H9 (cell line): Measurements from ENCODE around the gene SOBP. TPM values are rescaled to one million over a fixed set of nuclear protein-coding genes. Genes with fewer than 3 reads are reported as not detected.

Experiments
- DNase-seq: peaks from one replicate; pipeline ENCODE4 v3.0.0-alpha.2; 2017
- H2AFZ ChIP-seq: one replicate; pipeline ENCODE4 v1.6.1; 2013; ENCODE audit warnings: mild to moderate bottlenecking, low read length, control low read depth, moderate library complexity
- H2AK5ac ChIP-seq: 2 replicates; pipeline ENCODE4 v1.6.1; 2013; ENCODE audit warnings: low read length, control low read depth, mixed read lengths; ENCODE audit not compliant: insufficient read length
- H2BK120ac ChIP-seq: one replicate; pipeline ENCODE4 v1.6.1; 2013; ENCODE audit warnings: low read depth, mild to moderate bottlenecking, low read length, control low read depth, inconsistent platforms; ENCODE audit not compliant: poor library complexity, severe bottlenecking
- H2BK12ac ChIP-seq: 2 replicates; pipeline ENCODE4 v1.6.1; 2013; ENCODE audit warnings: low read length, control low read depth, mixed read lengths, low read depth; ENCODE audit not compliant: insufficient read length
- H2BK15ac ChIP-seq: 2 replicates; pipeline ENCODE4 v1.6.1; 2013; ENCODE audit warnings: low read depth, low read length, control low read depth
- H2BK20ac ChIP-seq: one replicate; pipeline ENCODE4 v1.6.1; 2013; ENCODE audit warnings: low read depth, mild to moderate bottlenecking, low read length, control low read depth, inconsistent platforms; ENCODE audit not compliant: poor library complexity, severe bottlenecking
- H2BK5ac ChIP-seq: 2 replicates; pipeline ENCODE4 v1.6.1; 2013; ENCODE audit warnings: low read length, control low read depth, mixed read lengths; ENCODE audit not compliant: insufficient read length
- H3K14ac ChIP-seq: 2 replicates; pipeline ENCODE4 v1.6.1; 2013; ENCODE audit warnings: low read length, control low read depth; ENCODE audit not compliant: insufficient read depth
- H3K18ac ChIP-seq: 2 replicates; pipeline ENCODE4 v1.6.1; 2013; ENCODE audit warnings: low read depth, mild to moderate bottlenecking, mixed read lengths, low read length, control low read depth; ENCODE audit not compliant: insufficient read length
- H3K23ac ChIP-seq: 2 replicates; pipeline ENCODE4 v1.6.1; 2013; ENCODE audit warnings: low read length, control low read depth, mixed read lengths, low read depth; ENCODE audit not compliant: insufficient read length
- H3K23me2 ChIP-seq: 2 replicates; pipeline ENCODE4 v1.6.1; 2013; ENCODE audit warnings: low read depth, mild to moderate bottlenecking, mixed read lengths, low read length, control low read depth; ENCODE audit not compliant: insufficient read length, poor library complexity, severe bottlenecking
- H3K27ac ChIP-seq: 2 replicates; pipeline ENCODE4 v1.5.1; 2013; ENCODE audit warnings: low read length, control low read depth, mixed read lengths, low read depth; ENCODE audit not compliant: insufficient read length
- H3K27me3 ChIP-seq: 2 replicates; pipeline ENCODE4 v1.6.1; 2013; ENCODE audit warnings: low read length, control low read depth, inconsistent platforms; ENCODE audit not compliant: insufficient read depth
- H3K4ac ChIP-seq: 2 replicates; pipeline ENCODE4 v1.6.1; 2013; ENCODE audit warnings: low read depth, mild to moderate bottlenecking, control low read depth, inconsistent platforms, low read length, moderate library complexity
- H3K4me1 ChIP-seq: 2 replicates; pipeline ENCODE4 v1.6.1; 2013; ENCODE audit warnings: low read length, control low read depth, inconsistent platforms; ENCODE audit not compliant: insufficient read depth
- H3K4me2 ChIP-seq: 2 replicates; pipeline ENCODE4 v1.6.1; 2013; ENCODE audit warnings: low read length, control low read depth, mixed read lengths; ENCODE audit not compliant: insufficient read length, insufficient read depth
- H3K56ac ChIP-seq: 2 replicates; pipeline ENCODE4 v1.6.1; 2013; ENCODE audit warnings: low read depth, mild to moderate bottlenecking, mixed read lengths, low read length, control low read depth; ENCODE audit not compliant: insufficient read length
- H3K79me1 ChIP-seq: 2 replicates; pipeline ENCODE4 v1.6.1; 2013; ENCODE audit warnings: low read depth, mild to moderate bottlenecking, moderate library complexity, low read length, control low read depth, inconsistent platforms; ENCODE audit not compliant: insufficient read depth, poor library complexity, severe bottlenecking
- H3K79me2 ChIP-seq: 2 replicates; pipeline ENCODE4 v1.6.1; 2013; ENCODE audit warnings: low read length, control low read depth, inconsistent platforms; ENCODE audit not compliant: insufficient read depth
- H3K9ac ChIP-seq: 2 replicates; pipeline ENCODE4 v1.6.1; 2013; ENCODE audit warnings: low read length, control low read depth, mixed read lengths; ENCODE audit not compliant: insufficient read length; ENCODE audit errors: extremely low read depth
- H3K9me3 ChIP-seq: one replicate; pipeline ENCODE4 v1.6.1; 2013; ENCODE audit warnings: low read depth, low read length, inconsistent platforms; ENCODE audit not compliant: control insufficient read depth
- H3T11ph ChIP-seq: one replicate; pipeline ENCODE4 v1.6.1; 2013; ENCODE audit warnings: mild to moderate bottlenecking, low read length, control low read depth, inconsistent platforms
- H4K20me1 ChIP-seq: one replicate; pipeline ENCODE4 v1.6.1; 2013; ENCODE audit not compliant: control insufficient read depth, insufficient read length, insufficient read depth
- H4K5ac ChIP-seq: 2 replicates; pipeline ENCODE4 v1.6.1; 2013; ENCODE audit warnings: low read depth, mild to moderate bottlenecking, mixed read lengths, low read length, control low read depth; ENCODE audit not compliant: insufficient read length
- H4K8ac ChIP-seq: replicated peaks from 2 replicates; pipeline ENCODE4 v1.6.1; 2013; ENCODE audit warnings: low read length, control low read depth, mixed read lengths, low read depth; ENCODE audit not compliant: insufficient read length
- H4K91ac ChIP-seq: 2 replicates; pipeline ENCODE4 v1.6.1; 2013; ENCODE audit warnings: low read depth, mild to moderate bottlenecking, moderate library complexity, mixed read lengths, low read length, control low read depth; ENCODE audit not compliant: insufficient read length
- H3K27ac Mint-ChIP-seq, 3 experiments: 2 replicates in 2 of 3; 3 replicates in 1 of 3; pipeline ENCODE4 v1.8.0; 2020 to 2021; ENCODE audit warnings: mixed read lengths in 3 of 3, mild to moderate bottlenecking in 1 of 3, moderate library complexity in 1 of 3
- H3K27me3 Mint-ChIP-seq: 2 replicates; pipeline ENCODE4 v1.8.0; 2021; ENCODE audit warnings: low read depth, mild to moderate bottlenecking, moderate library complexity, mixed read lengths
- H3K36me3 Mint-ChIP-seq, 3 experiments: 2 replicates in 2 of 3; 3 replicates in 1 of 3; pipeline ENCODE4 v1.8.0; 2020 to 2021; ENCODE audit warnings: low read depth in 3 of 3, mixed read lengths in 3 of 3; ENCODE audit not compliant: insufficient read depth in 1 of 3
- H3K4me1 Mint-ChIP-seq, 2 experiments: 2 replicates each; pipeline ENCODE4 v1.8.0; 2020; ENCODE audit warnings: mixed read lengths in 2 of 2
- H3K4me3 Mint-ChIP-seq, 2 experiments: 2 replicates in 1 of 2; 3 replicates in 1 of 2; pipeline ENCODE4 v1.8.0; 2020 to 2021; ENCODE audit warnings: mild to moderate bottlenecking in 2 of 2, mixed read lengths in 2 of 2, moderate library complexity in 1 of 2
- H3K9me3 Mint-ChIP-seq, 2 experiments: 2 replicates in 1 of 2; 3 replicates in 1 of 2; pipeline ENCODE4 v1.8.0; 2020; ENCODE audit warnings: mild to moderate bottlenecking in 2 of 2, mixed read lengths in 2 of 2, moderate library complexity in 1 of 2
- WGBS: extraction: QIAGEN DNeasy Blood & Tissue Kit; methylation state at CpG from one replicate; pipeline ENCODE4 v1.1.7; 2013; ENCODE audit warnings: missing lambda C conversion rate, low lambda C conversion rate, mixed read lengths; ENCODE audit not compliant: insufficient read length; ENCODE audit errors: extremely low coverage; 5-methylcytosine and 5-hydroxymethylcytosine counted together
- total RNA-seq: library from RNA; stranded (reverse); gene quantifications from 2 replicates; pipeline ENCODE4 v1.2.1, GENCODE V29; 2021
- TF ChIP-seq, protein P1 (sequence below): fragments of 200-600 bp; sonication (generic); conservative IDR thresholded peaks from 3 replicates; pipeline ENCODE4 v1.8.0; 2021; ENCODE audit warnings: antibody characterized with exemption, mild to moderate bottlenecking

Gene SOBP
- total RNA-seq, 1 experiment from 2014 or later, result 4.3 TPM

DNA sequence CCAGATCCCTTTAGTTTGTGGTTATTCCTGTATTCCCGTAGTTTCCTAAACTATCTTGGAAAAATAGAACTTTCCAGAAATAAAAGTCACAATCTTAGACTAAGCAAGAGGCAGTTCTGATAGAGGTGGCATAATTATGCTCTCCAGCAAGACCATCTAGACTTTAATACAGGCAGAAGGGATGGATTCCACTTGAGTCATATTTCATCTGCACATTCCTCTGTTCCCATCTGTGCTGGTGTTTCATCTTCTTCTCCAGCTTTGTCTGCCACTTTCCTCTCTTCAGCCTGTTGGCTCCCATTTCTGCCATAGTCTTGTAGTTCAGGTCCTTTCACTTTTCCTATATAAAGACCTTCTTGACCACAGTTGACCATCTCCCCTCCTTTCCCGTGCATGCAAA is 102.9 kb downstream of the SOBP start:
- H3K9ac ChIP-seq, result no peak overlapping the region
- no peak overlapping the region for H3T11ph ChIP-seq
- H3K27ac ChIP-seq, result no peak overlapping the region
- no peak overlapping the region for H2BK5ac ChIP-seq
- no peaks in the 10 kb centered on the region for H3K4me1 ChIP-seq
- no peak for DNase-seq
- WGBS, result no CpG with 5 or more reads among the region's 2 CpGs
- no peak overlapping the region for H2BK12ac ChIP-seq
- no peak overlapping the region for H3K23ac ChIP-seq
- no peak overlapping the region for H3K27ac Mint-ChIP-seq
- H2BK15ac ChIP-seq, result no peak overlapping the region
- no peak overlapping the region for H2BK120ac ChIP-seq
- no peaks in the 10 kb centered on the region for H3K27me3 ChIP-seq
- no peaks in the 10 kb centered on the region for H3K23me2 ChIP-seq
- no peak overlapping the region for H2AFZ ChIP-seq
- no peak overlapping the region for H3K4me2 ChIP-seq
- H3K79me1 ChIP-seq, result no peaks in the 10 kb centered on the region
- peaks cover 16 to 18% of the 10 kb centered on the region in 2 experiments for H3K4me1 Mint-ChIP-seq
- no peaks in the 10 kb centered on the region for H3K9me3 ChIP-seq
- no peaks in the 10 kb centered on the region for H3K36me3 Mint-ChIP-seq
- no peak overlapping the region for H3K4ac ChIP-seq
- no peaks in the 10 kb centered on the region; the same call in 1 of the 2 replicates for H3K27me3 Mint-ChIP-seq
- no peaks in the 10 kb centered on the region for H3K79me2 ChIP-seq
- no peak overlapping the region for H4K91ac ChIP-seq
- H3K9me3 Mint-ChIP-seq, result no peaks in the 10 kb centered on the region
- H2BK20ac ChIP-seq, result no peak overlapping the region
- no peak overlapping the region for H3K18ac ChIP-seq
- no peak overlapping the region for H3K14ac ChIP-seq
- H2AK5ac ChIP-seq, result no peak overlapping the region
- H3K56ac ChIP-seq, result no peak overlapping the region
- H4K20me1 ChIP-seq, result no peaks in the 10 kb centered on the region
- H4K8ac ChIP-seq, result no peak overlapping the region
- TF ChIP-seq, protein P1, sequence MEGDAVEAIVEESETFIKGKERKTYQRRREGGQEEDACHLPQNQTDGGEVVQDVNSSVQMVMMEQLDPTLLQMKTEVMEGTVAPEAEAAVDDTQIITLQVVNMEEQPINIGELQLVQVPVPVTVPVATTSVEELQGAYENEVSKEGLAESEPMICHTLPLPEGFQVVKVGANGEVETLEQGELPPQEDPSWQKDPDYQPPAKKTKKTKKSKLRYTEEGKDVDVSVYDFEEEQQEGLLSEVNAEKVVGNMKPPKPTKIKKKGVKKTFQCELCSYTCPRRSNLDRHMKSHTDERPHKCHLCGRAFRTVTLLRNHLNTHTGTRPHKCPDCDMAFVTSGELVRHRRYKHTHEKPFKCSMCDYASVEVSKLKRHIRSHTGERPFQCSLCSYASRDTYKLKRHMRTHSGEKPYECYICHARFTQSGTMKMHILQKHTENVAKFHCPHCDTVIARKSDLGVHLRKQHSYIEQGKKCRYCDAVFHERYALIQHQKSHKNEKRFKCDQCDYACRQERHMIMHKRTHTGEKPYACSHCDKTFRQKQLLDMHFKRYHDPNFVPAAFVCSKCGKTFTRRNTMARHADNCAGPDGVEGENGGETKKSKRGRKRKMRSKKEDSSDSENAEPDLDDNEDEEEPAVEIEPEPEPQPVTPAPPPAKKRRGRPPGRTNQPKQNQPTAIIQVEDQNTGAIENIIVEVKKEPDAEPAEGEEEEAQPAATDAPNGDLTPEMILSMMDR, result no peak
- no peak overlapping the region for H3K4me3 Mint-ChIP-seq
- H4K5ac ChIP-seq, result no peak overlapping the region
